Omental fat pad (tissue), 4 donors: ENCODE data around the gene CTDSPL. TPM values are rescaled to one million over a fixed set of nuclear protein-coding genes. Genes with fewer than 3 reads are reported as not detected.

ENCODE experiments used
- ATAC-seq: fragments of 150-250 bp; one replicate; pipeline ENCODE4 v1.9.1; 2016; ENCODE audit warnings: mild to moderate bottlenecking, moderate library complexity; ENCODE audit not compliant: low FRiP score
- DNase-seq: peaks from one replicate; pipeline ENCODE4 v3.0.0-alpha.2; 2019; ENCODE audit warnings: low spot score
- CTCF ChIP-seq, 3 donors: fragments of 450-650 bp; IDR thresholded peaks; one replicate each; pipeline ENCODE4 v1.5.1; 2016 to 2017; ENCODE audit warnings: antibody characterized with exemption in 3 of 3, mild to moderate bottlenecking in 3 of 3, moderate library complexity in 2 of 3
- total RNA-seq, 4 donors: library from RNA; depleted of rRNA; stranded (reverse); fragments of >200 nt; gene quantifications; one replicate each; pipeline ENCODE4 v1.1.0, GENCODE V29; 2016

Gene CTDSPL
- total RNA-seq, 4 donors from 2014 or later, result 23.9 to 41.8 (median 33.2) TPM

- DNase-seq (no peak), ATAC-seq (no peak)
- no peak for TF ChIP-seq CTCF (IDR thresholded peaks at IDR 0.05)
These were observed 9.6 kb upstream of the CTDSPL start for GRCh38 chr3:37852097-37852496.

GRCh38 chr3:37852771-37853170, 8.9 kb upstream of the CTDSPL start:
- no peak for ATAC-seq
- DNase-seq, result no peak
- TF ChIP-seq CTCF (IDR thresholded peaks at IDR 0.05), result no peak

DNA sequence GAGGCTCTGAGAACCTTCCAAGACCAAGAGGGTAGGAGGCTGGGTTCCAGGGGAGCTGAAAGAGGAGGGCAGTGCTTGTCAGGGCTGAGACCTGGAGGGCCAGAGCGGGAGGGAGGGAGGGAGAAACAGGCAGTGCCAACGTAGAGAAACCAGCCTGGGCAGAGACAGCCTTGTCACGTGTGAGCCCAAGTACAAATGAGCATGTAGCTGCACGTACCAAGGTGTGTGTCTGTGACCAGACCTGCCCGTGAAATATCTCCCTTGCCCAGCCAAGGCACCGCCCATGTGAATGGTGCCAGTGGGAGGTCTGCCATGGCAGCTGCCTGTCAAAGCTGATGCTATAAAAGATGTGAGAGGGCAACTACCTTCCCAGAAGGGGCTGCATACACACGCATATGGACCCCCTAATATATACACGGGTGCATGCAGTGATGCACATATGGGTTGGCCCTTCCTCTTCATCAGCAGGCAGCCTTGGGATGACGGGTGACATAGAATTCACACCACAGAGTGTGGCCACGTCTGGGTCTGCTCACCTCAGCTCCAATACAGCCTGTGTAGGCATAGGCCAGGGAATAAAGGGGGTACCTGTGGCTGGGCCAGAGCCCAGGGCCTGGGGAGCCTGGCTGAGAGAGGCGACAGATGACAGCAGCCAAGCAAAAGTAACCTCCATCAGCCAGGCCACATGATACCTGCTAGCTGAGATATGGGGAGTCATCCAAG, 7.8 kb upstream of the CTDSPL start:
- no peak for ATAC-seq
- no peak for DNase-seq
- TF ChIP-seq CTCF (IDR thresholded peaks at IDR 0.05), result no peak

- DNase-seq (peak; percentile 97), ATAC-seq (no peak)
- TF ChIP-seq CTCF (IDR thresholded peaks at IDR 0.05), result peak in 2 of 3 donors; percentile 82 to 94
These were observed 6.2 kb upstream of the CTDSPL start for GRCh38 chr3:37855363-37855970.

GRCh38 chr3:37856381-37856780, 5.3 kb upstream of the CTDSPL start:
- no peak for DNase-seq
- TF ChIP-seq CTCF (IDR thresholded peaks at IDR 0.05), result no peak
- ATAC-seq, result no peak

DNA sequence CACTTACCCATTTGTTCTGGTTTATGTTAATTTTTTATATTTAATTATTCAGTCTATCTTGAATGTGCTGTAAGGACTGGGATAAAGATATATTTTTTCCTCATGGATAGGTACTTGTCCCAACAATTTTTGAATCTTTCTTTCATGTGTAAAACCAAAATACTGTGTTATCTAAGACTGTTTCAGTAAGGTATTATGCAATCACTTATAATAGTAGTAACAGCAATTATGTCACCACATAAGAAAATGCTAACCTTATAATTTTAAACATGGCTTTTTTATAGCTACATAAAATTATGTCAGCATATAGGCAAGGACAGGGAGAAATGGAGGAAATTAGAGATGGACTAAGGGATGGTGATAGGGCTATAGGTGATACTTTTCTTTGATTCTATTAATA, 2.9 kb upstream of the CTDSPL start:
- ATAC-seq (no peak), DNase-seq (no peak)
- TF ChIP-seq CTCF (IDR thresholded peaks at IDR 0.05), result no peak

DNA sequence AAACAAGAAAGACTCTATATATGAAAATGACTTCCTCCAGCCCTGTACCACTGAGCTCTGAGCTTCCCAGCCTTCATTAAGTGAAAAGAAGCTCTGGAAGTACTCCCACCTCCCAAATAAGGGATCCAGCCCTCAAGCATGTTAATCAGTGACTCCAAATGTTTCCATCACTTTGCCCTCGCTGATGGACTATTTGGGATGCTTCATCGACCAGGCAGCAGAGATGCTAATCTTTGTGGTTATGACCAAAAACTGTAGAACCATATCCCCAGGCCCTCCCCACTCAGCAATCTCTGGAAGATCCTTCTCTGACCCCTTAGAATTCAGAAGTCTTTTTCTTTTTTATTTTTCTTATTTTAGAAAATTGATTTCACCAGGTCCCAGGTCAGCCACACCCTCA, 2.3 kb upstream of the CTDSPL start:
- no peak for ATAC-seq
- no peak for DNase-seq
- TF ChIP-seq CTCF (IDR thresholded peaks at IDR 0.05), result no peak
